ENCODE results near the gene AMBRA1. TPM values are rescaled to one million over a fixed set of nuclear protein-coding genes. Genes with fewer than 3 reads are reported as not detected.

The AMBRA1 gene
- total and polyA plus RNA-seq, 2 donors (not counting 3 experiments of a cell fraction or from before 2014, with no cell fraction given): 18.4 to 32.4 TPM

- dilution Hi-C loops (cut with MboI; ENCODE audit: extremely low pct_ligation_motif_present, low sequenced_read_pairs): no loop called here
- Histone ChIP-seq H3K9ac (replicated peaks; ENCODE audit: extremely low read depth, insufficient read depth, low read length) (no peak overlapping the region), H4K20me1 (replicated peaks; ENCODE audit: control insufficient read depth, extremely low read depth, insufficient read depth, low read length) (peaks cover 5% of the 10 kb centered on the region), H3K9me1 (replicated peaks; ENCODE audit: control insufficient read depth, extremely low read depth, insufficient read depth, low read length) (no peaks in the 10 kb centered on the region), H3K4me2 (ENCODE audit: insufficient read depth, low read length) (no peak overlapping the region), H3K27me3 (ENCODE audit: control insufficient read depth in 2 of 2, insufficient read depth in 2 of 2, low read length in 2 of 2) (no peaks in the 10 kb centered on the region), H3K79me2 (ENCODE audit: control insufficient read depth, insufficient read depth, low read length) (peaks cover 79% of the 10 kb centered on the region), H2AFZ (ENCODE audit: low read depth, low read length) (no peak overlapping the region), H3K9me3 (replicated peaks; ENCODE audit: control insufficient read depth, insufficient read depth, low read length) (no peaks in the 10 kb centered on the region), H3K4me3 (replicated peaks in 1 of 3; ENCODE audit: insufficient read depth in 1 of 3, low read depth in 1 of 3, low read length in 3 of 3) (no peak overlapping the region), H3K4me1 (ENCODE audit: control insufficient read depth, extremely low read depth, insufficient read depth, low read length) (peaks cover 18% of the 10 kb centered on the region), H3K36me3 (ENCODE audit: control insufficient read depth in 2 of 2, extremely low read depth in 1 of 2, insufficient read depth in 2 of 2, low read length in 2 of 2) (no peaks in the 10 kb centered on the region), H3K27ac (ENCODE audit: insufficient read depth, low read depth, low read length) (no peak overlapping the region)
- ChIA-PET CTCF (no interaction called here), POLR2A (no interaction called here)
- TF ChIP-seq POLR2AphosphoS5 (IDR thresholded peaks at IDR 0.05; ENCODE audit: insufficient read depth, low read depth, low read length) (no peak), FOS (IDR thresholded peaks at IDR 0.05; ENCODE audit: borderline replicate concordance, insufficient read depth, low read length) (no peak), EZH2 (IDR thresholded peaks at IDR 0.05; ENCODE audit: borderline replicate concordance, low read depth, low read length, severe bottlenecking) (no peak), GATA2 (IDR thresholded peaks at IDR 0.05; ENCODE audit: insufficient read depth, insufficient read length, low read depth, low read length) (no peak), MYC (IDR thresholded peaks at IDR 0.05; ENCODE audit: low read depth, low read length) (no peak), JUN (IDR thresholded peaks at IDR 0.05; ENCODE audit: borderline replicate concordance, insufficient read depth, insufficient read length, low read depth) (no peak), POLR2A (IDR thresholded peaks at IDR 0.05; ENCODE audit: low read depth, low read length) (no peak)
- TF ChIP-seq, protein P1, sequence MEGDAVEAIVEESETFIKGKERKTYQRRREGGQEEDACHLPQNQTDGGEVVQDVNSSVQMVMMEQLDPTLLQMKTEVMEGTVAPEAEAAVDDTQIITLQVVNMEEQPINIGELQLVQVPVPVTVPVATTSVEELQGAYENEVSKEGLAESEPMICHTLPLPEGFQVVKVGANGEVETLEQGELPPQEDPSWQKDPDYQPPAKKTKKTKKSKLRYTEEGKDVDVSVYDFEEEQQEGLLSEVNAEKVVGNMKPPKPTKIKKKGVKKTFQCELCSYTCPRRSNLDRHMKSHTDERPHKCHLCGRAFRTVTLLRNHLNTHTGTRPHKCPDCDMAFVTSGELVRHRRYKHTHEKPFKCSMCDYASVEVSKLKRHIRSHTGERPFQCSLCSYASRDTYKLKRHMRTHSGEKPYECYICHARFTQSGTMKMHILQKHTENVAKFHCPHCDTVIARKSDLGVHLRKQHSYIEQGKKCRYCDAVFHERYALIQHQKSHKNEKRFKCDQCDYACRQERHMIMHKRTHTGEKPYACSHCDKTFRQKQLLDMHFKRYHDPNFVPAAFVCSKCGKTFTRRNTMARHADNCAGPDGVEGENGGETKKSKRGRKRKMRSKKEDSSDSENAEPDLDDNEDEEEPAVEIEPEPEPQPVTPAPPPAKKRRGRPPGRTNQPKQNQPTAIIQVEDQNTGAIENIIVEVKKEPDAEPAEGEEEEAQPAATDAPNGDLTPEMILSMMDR (IDR thresholded peaks at IDR 0.05; ENCODE audit: extremely low read depth in 1 of 2, insufficient read depth in 1 of 2, low read depth in 1 of 2, low read length in 2 of 2): no peak
- TF ChIP-seq, protein P2, sequence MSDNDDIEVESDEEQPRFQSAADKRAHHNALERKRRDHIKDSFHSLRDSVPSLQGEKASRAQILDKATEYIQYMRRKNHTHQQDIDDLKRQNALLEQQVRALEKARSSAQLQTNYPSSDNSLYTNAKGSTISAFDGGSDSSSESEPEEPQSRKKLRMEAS (IDR thresholded peaks at IDR 0.05; ENCODE audit: insufficient read depth, insufficient read length): no peak
- no peak for DNase-seq (ENCODE audit: low read depth, low spot score)
- no peak for FAIRE-seq
- BruUV-seq (replicated peaks): no TSS peak
- intact Hi-C loops (cut with micrococcal nuclease): no loop called here
Measured at GRCh38 chr11:46588915-46589314, 4.9 kb downstream of the AMBRA1 start.
